ENCODE results near the gene PPFIA4. TPM values are rescaled to one million over a fixed set of nuclear protein-coding genes. Genes with fewer than 3 reads are reported as not detected.

The PPFIA4 gene
- total and polyA plus RNA-seq, 9 of the 15 experiments (the other 6 are each of a cell fraction or from before 2014, with no cell fraction given), result 0.07 to 12.0 (median 0.70) TPM

DNA sequence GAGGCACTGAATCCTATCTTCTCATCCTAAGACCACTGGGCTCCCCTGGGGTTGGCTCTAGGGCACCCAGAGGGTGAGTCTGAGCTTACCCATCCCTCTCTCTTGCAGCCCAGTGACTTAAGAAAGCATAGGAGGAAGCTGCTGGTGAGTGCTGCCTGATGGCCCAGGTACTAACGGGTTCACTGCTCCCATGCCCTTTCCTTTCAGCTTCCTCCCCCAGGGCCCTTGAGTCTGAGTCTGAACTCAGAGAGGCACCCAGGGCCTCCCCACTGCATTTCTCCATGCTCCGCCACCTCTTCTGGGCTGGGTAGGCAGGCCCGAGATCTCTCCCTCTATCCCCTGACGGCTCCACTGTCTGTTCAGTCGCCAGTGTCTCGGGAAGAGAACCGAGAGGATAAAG is 29.7 kb downstream of the PPFIA4 start:
- peaks cover 11% of the 10 kb centered on the region; the same call in 1 of the 2 replicates for H4K20me1 ChIP-seq (replicated peaks; ENCODE audit: control insufficient read depth, insufficient read depth, low read length)
- no peak overlapping the region for H3K9ac ChIP-seq (ENCODE audit: insufficient read depth in 1 of 2, low read depth in 2 of 2, low read length in 2 of 2)
- no peak overlapping the region for H3K27ac ChIP-seq (ENCODE audit: extremely low read depth, low read depth, low read length)
- no peaks in the 10 kb centered on the region for H3K9me3 ChIP-seq (replicated peaks; ENCODE audit: control insufficient read depth, insufficient read depth, low read depth, low read length)
- peaks cover 54 to 91% of the 10 kb centered on the region in 2 experiments for H3K27me3 ChIP-seq (ENCODE audit: control insufficient read depth in 2 of 2, insufficient read depth in 2 of 2, low read length in 2 of 2)
- no peak overlapping the region for H3K4me2 ChIP-seq (ENCODE audit: insufficient read depth, low read length)
- H3K9me1 ChIP-seq (ENCODE audit: control insufficient read depth, insufficient read depth, low read length), result no peaks in the 10 kb centered on the region
- TF ChIP-seq KAT7 (CRISPR knock-in tag; IDR thresholded peaks at IDR 0.05; ENCODE audit: borderline replicate concordance) (no peak), CC2D1A (IDR thresholded peaks at IDR 0.05) (no peak), MAZ (CRISPR knock-in tag; conservative IDR thresholded peaks at IDR 0.05 in 1 of 2, IDR thresholded peaks at IDR 0.05 in 1 of 2) (0 out of 4 replicates have a peak, but pooled peaks of 1 of the 2 experiments have one; percentile 12), ARID1B (IDR thresholded peaks at IDR 0.05) (no peak), SMC3 (conservative IDR thresholded peaks at IDR 0.05; ENCODE audit: insufficient read depth, low read depth, low read length) (no peak), SRSF1 (IDR thresholded peaks at IDR 0.05; ENCODE audit: low read depth, low read length) (no peak)
- TF ChIP-seq, protein P1, sequence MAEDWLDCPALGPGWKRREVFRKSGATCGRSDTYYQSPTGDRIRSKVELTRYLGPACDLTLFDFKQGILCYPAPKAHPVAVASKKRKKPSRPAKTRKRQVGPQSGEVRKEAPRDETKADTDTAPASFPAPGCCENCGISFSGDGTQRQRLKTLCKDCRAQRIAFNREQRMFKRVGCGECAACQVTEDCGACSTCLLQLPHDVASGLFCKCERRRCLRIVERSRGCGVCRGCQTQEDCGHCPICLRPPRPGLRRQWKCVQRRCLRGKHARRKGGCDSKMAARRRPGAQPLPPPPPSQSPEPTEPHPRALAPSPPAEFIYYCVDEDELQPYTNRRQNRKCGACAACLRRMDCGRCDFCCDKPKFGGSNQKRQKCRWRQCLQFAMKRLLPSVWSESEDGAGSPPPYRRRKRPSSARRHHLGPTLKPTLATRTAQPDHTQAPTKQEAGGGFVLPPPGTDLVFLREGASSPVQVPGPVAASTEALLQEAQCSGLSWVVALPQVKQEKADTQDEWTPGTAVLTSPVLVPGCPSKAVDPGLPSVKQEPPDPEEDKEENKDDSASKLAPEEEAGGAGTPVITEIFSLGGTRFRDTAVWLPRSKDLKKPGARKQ (CRISPR knock-in tag; IDR thresholded peaks at IDR 0.05), result no peak
- in situ Hi-C loops (cut with MboI), result no loop called here
- H3K79me2 ChIP-seq (ENCODE audit: control insufficient read depth, insufficient read depth, low read length), result no peaks in the 10 kb centered on the region
- intact Hi-C loops (cut with micrococcal nuclease), result no loop called here
- no TSS peak for BruUV-seq (replicated peaks)
- no peak overlapping the region for H3K4me3 ChIP-seq
- H3K36me3 ChIP-seq (ENCODE audit: control insufficient read depth, insufficient read depth, low read length), result no peaks in the 10 kb centered on the region
- H3K4me1 ChIP-seq (replicated peaks in 1 of 2; ENCODE audit: control insufficient read depth in 2 of 2, insufficient read depth in 2 of 2, low read length in 2 of 2), result peaks cover 0 to 9% of the 10 kb centered on the region in 2 experiments; a peak in 2 of 5 replicates
- FAIRE-seq, result no peak
- no peak overlapping the region for H2AFZ ChIP-seq (ENCODE audit: low read depth, low read length)
- ATAC-seq, result no peak
- DNase-seq (ENCODE audit: extremely low read depth in 1 of 4, low spot score in 3 of 4), result no peak
- ChIA-PET POLR2A (interaction anchor here (0.5 to 1.2 kb wide), 3 partner anchors 20 to 61 kb away, joined by 3 read pairs; no protein-coding TSS in a partner anchor), CTCF (ENCODE audit: low intra/inter-chr PET ratio) (no interaction called here)
- 11% methylated on average over 7 of the region's 7 CpGs for WGBS (ENCODE audit: insufficient coverage, low coverage, missing lambda C conversion rate)
